ENCODE results near the gene FGFR3. TPM values are rescaled to one million over a fixed set of nuclear protein-coding genes. Genes with fewer than 3 reads are reported as not detected.

The FGFR3 gene
- total and polyA plus RNA-seq, 9 of the 15 experiments (the other 6 are each of a cell fraction or from before 2014, with no cell fraction given) = 1.2 to 60.4 (median 12.7) TPM

- Histone ChIP-seq H3K27me3 (ENCODE audit: control insufficient read depth in 2 of 2, insufficient read depth in 2 of 2, low read length in 2 of 2) (no peaks in the 10 kb centered on the region), H3K4me3 (no peak overlapping the region), H2AFZ (ENCODE audit: low read depth, low read length) (no peak overlapping the region), H3K4me1 (replicated peaks in 1 of 2; ENCODE audit: control insufficient read depth in 2 of 2, insufficient read depth in 2 of 2, low read length in 2 of 2) (peaks cover 2 to 91% of the 10 kb centered on the region in 2 experiments; a peak in 3 of 5 replicates), H3K4me2 (ENCODE audit: insufficient read depth, low read length) (no peak overlapping the region), H3K27ac (ENCODE audit: extremely low read depth, low read depth, low read length) (no peak overlapping the region), H3K9me3 (replicated peaks; ENCODE audit: control insufficient read depth, insufficient read depth, low read depth, low read length) (no peaks in the 10 kb centered on the region), H3K79me2 (ENCODE audit: control insufficient read depth, insufficient read depth, low read length) (no peaks in the 10 kb centered on the region), H4K20me1 (replicated peaks; ENCODE audit: control insufficient read depth, insufficient read depth, low read length) (0 out of 2 replicates have a peak, but pooled peaks cover 3% of the 10 kb centered on the region), H3K9ac (ENCODE audit: insufficient read depth in 1 of 2, low read depth in 2 of 2, low read length in 2 of 2) (0 out of 4 replicates have a peak overlapping the region, but pooled peaks of 1 of the 2 experiments have one; percentile 14), H3K9me1 (ENCODE audit: control insufficient read depth, insufficient read depth, low read length) (no peaks in the 10 kb centered on the region), H3K36me3 (ENCODE audit: control insufficient read depth, insufficient read depth, low read length) (no peaks in the 10 kb centered on the region)
- ChIA-PET CTCF (ENCODE audit: low intra/inter-chr PET ratio) (no interaction called here), POLR2A (no interaction called here)
- WGBS (ENCODE audit: insufficient coverage, low coverage, missing lambda C conversion rate) = 42% methylated on average over 5 of the region's 6 CpGs
- no TSS peak for BruUV-seq (replicated peaks)
- TF ChIP-seq NFXL1 (CRISPR knock-in tag; IDR thresholded peaks at IDR 0.05) (no peak), USF2 (CRISPR knock-in tag; IDR thresholded peaks at IDR 0.05) (no peak), ZNF436 (CRISPR knock-in tag; IDR thresholded peaks at IDR 0.05) (no peak), ZKSCAN8 (CRISPR knock-in tag; IDR thresholded peaks at IDR 0.05) (no peak), RNF2 (IDR thresholded peaks at IDR 0.05) (no peak)
- intact Hi-C loops (cut with micrococcal nuclease) = no loop called here
- no peak for DNase-seq (ENCODE audit: extremely low read depth in 1 of 4, low spot score in 3 of 4)
- in situ Hi-C loops (cut with MboI) = no loop called here
- no peak for ATAC-seq
- no peak for FAIRE-seq
Measured at GRCh38 chr4:1769692-1770091, 23.4 kb upstream of the FGFR3 start.

GRCh38 chr4:1770245-1770644, 22.8 kb upstream of the FGFR3 start:
- intact Hi-C loops (cut with micrococcal nuclease) (no loop called here), in situ Hi-C loops (cut with MboI) (no loop called here)
- Histone ChIP-seq H3K9me3 (replicated peaks; ENCODE audit: control insufficient read depth, insufficient read depth, low read depth, low read length) (no peaks in the 10 kb centered on the region), H3K9me1 (ENCODE audit: control insufficient read depth, insufficient read depth, low read length) (no peaks in the 10 kb centered on the region), H2AFZ (ENCODE audit: low read depth, low read length) (no peak overlapping the region), H3K4me2 (ENCODE audit: insufficient read depth, low read length) (no peak overlapping the region), H3K9ac (ENCODE audit: insufficient read depth in 1 of 2, low read depth in 2 of 2, low read length in 2 of 2) (no peak overlapping the region), H3K27ac (ENCODE audit: extremely low read depth, low read depth, low read length) (no peak overlapping the region), H3K79me2 (ENCODE audit: control insufficient read depth, insufficient read depth, low read length) (no peaks in the 10 kb centered on the region), H3K4me1 (replicated peaks in 1 of 2; ENCODE audit: control insufficient read depth in 2 of 2, insufficient read depth in 2 of 2, low read length in 2 of 2) (peaks cover 2 to 87% of the 10 kb centered on the region in 2 experiments; a peak in 3 of 5 replicates), H4K20me1 (replicated peaks; ENCODE audit: control insufficient read depth, insufficient read depth, low read length) (0 out of 2 replicates have a peak, but pooled peaks cover 3% of the 10 kb centered on the region), H3K4me3 (no peak overlapping the region), H3K36me3 (ENCODE audit: control insufficient read depth, insufficient read depth, low read length) (no peaks in the 10 kb centered on the region), H3K27me3 (ENCODE audit: control insufficient read depth in 2 of 2, insufficient read depth in 2 of 2, low read length in 2 of 2) (no peaks in the 10 kb centered on the region)
- CTCF ChIA-PET (ENCODE audit: low intra/inter-chr PET ratio) = no interaction called here
- WGBS (ENCODE audit: insufficient coverage, low coverage, missing lambda C conversion rate) = 58% methylated on average over 6 of the region's 33 CpGs
- DNase-seq (ENCODE audit: extremely low read depth in 1 of 4, low spot score in 3 of 4) (no peak), ATAC-seq (no peak), FAIRE-seq (no peak)
- BruUV-seq (replicated peaks) = no TSS peak
- POLR2A ChIA-PET = interaction anchor here (0.6 to 0.7 kb wide), 2 partner anchors 14 to 244 kb away, joined by 3 read pairs; no protein-coding TSS in a partner anchor
- TF ChIP-seq MEF2A (IDR thresholded peaks at IDR 0.05; ENCODE audit: control insufficient read depth, low read depth, low read length) (no peak), ZBTB33 (CRISPR knock-in tag; IDR thresholded peaks at IDR 0.05) (peak; percentile 76)
